Frontal cortex (tissue), 4 donors: ENCODE data around the gene NCOA1. TPM values are rescaled to one million over a fixed set of nuclear protein-coding genes. Genes with fewer than 3 reads are reported as not detected.
"Not testable (repeated sequence)": the region's sequence is repeated elsewhere in the genome, so short reads cannot be mapped to it uniquely, and the experiment has no call there.

Source experiments
- DNase-seq, 2 donors: peaks; one replicate each; pipeline ENCODE4 v3.0.0; 2012; ENCODE audit warnings: low spot score in 2 of 2
- FAIRE-seq: peaks from 2 replicates; lab custom pipeline; 2012; peaks lifted over from hg19 to GRCh38; lab: Jason Lieb, UNC
- total RNA-seq: library from RNA; depleted of rRNA; stranded (reverse); fragments of >200 nt; gene quantifications from one replicate; pipeline ENCODE4 v1.2.3, GENCODE V29; 2014
- donor health status: control.
- donor health status: control.
- donor health status: control.

The NCOA1 gene
- total RNA-seq, 1 donor from 2014 or later = 150 TPM

DNA sequence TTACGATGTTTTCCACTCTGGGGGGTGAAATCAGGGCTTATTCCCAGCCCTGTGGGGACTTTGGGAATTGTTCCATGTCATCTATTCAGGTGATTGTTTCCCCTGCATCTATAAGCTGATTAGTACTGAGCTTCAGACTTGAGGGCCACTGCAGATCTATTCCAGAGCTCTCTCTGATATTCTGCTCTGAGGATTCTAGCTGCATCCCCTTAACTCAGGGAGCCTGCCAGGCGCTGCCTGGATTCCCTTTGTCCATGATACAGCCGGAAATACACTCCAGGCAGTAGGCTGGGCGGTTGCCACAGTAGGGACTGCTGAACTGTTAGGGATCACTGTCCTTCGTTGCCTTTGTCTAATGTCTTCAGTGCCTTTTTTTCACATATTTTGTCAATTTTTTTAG, 270.8 kb downstream of the NCOA1 start:
- no peak for FAIRE-seq
- DNase-seq = no peak

- DNase-seq = no peak
- FAIRE-seq = no peak
Observed at GRCh38 chr2:24762518-24762917, 271.5 kb downstream of the NCOA1 start.

- no peak for DNase-seq
- no peak for FAIRE-seq
Observed at GRCh38 chr2:24763843-24764242, 272.8 kb downstream of the NCOA1 start.

DNA sequence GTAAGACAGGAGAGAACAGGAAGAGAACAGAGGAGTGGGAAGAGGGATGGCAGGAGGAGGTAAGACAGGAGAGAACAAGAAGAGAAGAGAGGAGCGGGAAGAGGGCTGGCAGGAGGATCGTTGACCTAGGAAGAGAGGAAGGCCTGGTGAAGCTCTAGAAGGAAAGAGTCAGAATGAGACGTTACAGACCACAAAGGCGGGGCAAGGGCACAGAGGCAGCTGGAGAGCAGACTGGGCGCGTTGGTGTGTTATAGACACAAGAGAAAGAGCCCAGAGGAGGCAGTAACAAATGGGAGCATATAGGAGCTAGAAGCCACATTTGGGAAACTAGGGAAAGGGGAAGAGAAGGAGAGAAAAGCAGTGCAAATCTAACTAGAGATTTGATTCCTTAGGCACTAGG, 275.6 kb downstream of the NCOA1 start:
- FAIRE-seq (no peak), DNase-seq (no peak)

DNA sequence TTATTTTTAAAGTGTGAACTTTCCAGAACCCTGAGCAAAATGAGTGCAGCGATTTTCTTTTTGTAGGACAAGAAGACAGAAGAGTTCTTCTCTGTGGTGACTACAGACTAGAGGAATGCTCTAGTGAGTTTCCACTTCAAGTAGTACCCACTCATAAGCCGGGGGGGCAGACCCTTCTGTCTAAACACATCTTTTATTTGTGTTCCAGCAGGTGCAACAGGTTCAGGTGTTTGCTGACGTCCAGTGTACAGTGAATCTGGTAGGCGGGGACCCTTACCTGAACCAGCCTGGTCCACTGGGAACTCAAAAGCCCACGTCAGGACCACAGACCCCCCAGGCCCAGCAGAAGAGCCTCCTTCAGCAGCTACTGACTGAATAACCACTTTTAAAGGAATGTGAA, 277.0 kb downstream of the NCOA1 start:
- FAIRE-seq (no peak), DNase-seq (no peak)

DNA sequence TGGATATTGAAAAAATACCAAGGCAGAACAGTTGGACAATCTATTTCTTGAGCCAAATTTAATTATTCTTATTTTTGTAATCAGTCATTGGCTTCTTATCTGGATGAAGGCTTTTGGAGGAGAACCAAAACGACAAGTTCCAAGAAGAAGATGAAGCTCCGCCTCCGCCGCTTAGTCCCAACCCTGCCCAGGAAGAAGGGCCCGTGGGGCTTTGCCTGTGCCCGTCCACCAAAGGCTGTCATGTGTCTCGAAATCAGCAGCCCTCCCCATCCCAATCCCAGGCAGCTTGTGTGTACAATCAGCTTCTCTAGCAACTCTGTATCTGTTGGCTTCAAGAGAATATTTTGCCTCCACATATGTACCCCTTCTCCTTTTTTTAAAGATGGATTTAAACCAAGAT, 277.5 kb downstream of the NCOA1 start:
- DNase-seq (no peak), FAIRE-seq (no peak)

- FAIRE-seq (no peak), DNase-seq (no peak)
Observed at GRCh38 chr2:24771061-24771460, 280.0 kb downstream of the NCOA1 start.

DNA sequence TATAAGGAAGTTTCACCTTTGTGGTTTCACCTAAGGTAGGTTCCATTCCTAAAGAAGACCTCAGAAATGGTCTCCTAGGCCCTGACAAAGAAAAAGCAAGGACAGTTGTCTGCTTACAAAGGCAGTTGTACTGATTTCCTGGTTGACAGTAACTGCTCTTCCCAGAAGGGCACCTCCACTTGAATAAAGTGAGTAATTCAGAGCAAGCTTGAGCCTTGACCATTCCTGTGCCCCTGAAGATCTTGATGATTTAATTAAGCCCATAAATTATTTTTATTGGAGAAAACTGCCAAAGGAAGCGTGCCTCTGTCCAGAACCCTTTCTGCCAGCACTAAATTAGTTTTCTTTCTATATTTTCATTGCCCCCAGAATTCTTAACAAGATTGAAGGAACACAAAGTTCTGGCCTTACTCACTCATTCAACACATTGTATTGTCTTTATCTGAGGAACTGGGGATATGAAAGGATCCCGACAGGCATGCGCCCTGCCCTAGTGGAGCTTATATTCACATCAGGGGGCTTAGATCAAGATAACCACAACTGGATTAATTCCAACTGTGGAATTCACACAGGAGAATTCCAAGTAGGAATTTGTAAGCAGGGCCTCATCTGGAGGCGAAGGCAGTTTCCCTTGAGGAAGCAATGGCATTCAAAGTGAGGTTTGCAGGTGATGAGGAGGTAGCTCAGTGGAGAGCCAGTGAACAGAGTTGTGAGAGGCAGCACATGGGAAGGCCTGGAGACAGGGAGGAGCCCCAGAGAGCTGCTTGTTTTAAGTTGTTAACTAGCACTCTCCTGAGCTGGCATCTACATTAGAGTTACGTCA, 280.9 kb downstream of the NCOA1 start:
- DNase-seq = no peak

GRCh38 chr2:24774373-24774772, 283.3 kb downstream of the NCOA1 start:
- FAIRE-seq = no peak
- DNase-seq = no peak

More for the DNA sequence above, 280.9 kb downstream of the NCOA1 start:
- FAIRE-seq = no peak

DNA sequence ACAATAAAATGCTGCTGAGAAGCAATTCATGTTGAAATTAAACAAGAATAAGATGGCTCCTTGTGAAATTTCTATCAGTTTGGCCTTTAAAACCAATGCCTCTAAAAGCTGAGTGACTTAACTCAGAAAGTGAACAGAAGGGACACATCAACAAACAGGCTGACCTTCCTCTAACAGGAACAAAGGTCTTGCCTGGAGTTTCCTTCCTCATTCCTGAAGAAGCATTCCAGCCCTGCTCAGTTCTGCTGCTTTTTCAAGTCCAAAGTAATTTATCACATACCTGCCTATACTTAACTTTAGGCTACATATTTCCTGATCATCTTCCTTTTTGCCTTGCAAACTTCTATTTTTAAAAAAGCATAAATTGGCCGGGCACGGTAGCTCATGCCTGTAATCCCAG, 288.1 kb downstream of the NCOA1 start:
- FAIRE-seq (no peak), DNase-seq (no peak)

DNA sequence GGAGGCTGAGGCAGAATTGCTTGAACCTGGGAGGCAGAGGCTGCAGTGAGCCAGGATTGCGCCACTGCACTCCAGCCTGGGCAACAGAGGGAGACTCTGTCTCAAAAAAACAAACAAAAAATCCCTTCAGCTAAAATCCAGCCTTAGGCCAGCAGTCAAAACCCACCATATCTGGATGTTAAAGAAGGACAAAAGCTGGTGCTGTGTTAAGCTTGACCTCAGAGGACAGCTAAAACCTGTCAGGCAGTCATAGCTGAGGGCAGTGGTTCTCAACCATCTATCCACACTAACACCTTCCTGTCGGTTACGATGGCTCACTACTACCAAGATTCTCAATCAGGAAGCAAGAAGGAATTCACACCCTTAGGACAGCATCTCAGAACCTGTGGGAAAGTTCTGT, 292.6 kb downstream of the NCOA1 start:
- FAIRE-seq = no peak
- DNase-seq = no peak

DNA sequence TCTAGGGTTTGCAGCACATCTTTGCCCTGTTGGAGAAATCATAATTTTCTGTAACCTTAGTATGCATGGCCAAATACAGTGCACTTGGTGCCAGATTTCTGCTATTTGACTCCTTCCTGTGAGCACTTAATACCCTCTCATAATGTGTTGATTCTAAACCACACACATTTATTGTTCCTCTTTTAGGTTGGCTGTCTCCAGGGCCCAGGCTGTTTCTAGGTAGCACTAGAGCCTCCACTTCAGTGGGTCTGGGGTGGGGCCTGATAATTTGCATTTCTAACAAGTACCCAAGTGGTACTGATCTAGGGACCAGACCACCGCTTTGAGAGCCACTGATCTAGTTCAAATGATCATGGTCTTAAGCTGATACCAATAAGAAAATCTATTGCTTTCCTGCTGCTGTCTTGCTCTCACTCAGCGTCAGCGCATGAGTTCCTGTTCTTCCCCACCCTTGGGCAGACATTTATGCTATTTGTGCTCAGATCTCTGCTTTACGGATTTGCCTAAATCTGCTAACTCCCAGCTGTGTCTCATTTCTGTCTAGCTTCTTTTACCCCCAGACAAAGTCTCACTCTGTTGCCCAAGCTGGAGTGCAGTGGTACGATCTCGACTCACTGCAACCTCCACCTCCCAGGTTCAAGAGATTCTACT, 294.7 kb downstream of the NCOA1 start:
- FAIRE-seq (no peak), DNase-seq (no peak)

GRCh38 chr2:24787532-24787931, 296.5 kb downstream of the NCOA1 start:
- DNase-seq (no peak), FAIRE-seq (no peak)

- DNase-seq = no peak
- FAIRE-seq = no peak
Observed at GRCh38 chr2:24788816-24789215, 297.8 kb downstream of the NCOA1 start.

DNA sequence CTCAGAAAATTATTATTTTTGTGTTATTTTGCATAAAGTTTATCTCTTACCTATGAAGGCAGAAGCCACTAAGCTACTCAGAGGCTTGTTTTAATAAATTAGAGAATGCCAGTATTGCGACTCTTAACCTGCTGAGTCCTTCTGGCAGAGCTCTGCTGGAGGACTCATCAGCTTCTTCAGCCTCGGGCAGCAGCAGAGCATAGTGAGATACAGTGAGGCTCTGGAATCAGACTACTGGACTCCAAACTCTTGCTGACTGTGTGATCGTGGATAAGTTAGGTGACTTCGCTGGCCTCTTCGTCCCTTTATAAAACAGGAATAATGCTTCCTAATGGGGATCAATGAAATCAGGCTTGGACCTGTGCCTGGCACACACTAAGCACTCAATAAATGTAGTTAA, 300.4 kb downstream of the NCOA1 start:
- no peak for FAIRE-seq
- no peak for DNase-seq

DNA sequence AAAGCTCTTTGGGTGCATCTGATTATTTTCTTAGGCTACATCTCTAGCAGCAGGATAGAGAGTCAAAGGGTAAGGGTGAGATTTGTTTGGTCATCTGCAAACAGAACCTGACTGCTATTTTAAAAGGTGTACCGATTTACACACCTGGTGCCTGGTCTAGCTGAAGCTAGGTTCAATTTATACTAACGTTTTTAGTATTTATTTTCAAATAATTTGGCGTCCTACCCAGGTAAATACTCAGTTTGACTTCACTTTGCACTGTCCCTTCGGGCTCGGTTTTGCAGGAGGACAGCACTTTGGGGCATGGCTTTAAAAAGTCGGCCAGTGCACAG, 301.5 kb downstream of the NCOA1 start:
- FAIRE-seq = no peak
- no peak for DNase-seq

DNA sequence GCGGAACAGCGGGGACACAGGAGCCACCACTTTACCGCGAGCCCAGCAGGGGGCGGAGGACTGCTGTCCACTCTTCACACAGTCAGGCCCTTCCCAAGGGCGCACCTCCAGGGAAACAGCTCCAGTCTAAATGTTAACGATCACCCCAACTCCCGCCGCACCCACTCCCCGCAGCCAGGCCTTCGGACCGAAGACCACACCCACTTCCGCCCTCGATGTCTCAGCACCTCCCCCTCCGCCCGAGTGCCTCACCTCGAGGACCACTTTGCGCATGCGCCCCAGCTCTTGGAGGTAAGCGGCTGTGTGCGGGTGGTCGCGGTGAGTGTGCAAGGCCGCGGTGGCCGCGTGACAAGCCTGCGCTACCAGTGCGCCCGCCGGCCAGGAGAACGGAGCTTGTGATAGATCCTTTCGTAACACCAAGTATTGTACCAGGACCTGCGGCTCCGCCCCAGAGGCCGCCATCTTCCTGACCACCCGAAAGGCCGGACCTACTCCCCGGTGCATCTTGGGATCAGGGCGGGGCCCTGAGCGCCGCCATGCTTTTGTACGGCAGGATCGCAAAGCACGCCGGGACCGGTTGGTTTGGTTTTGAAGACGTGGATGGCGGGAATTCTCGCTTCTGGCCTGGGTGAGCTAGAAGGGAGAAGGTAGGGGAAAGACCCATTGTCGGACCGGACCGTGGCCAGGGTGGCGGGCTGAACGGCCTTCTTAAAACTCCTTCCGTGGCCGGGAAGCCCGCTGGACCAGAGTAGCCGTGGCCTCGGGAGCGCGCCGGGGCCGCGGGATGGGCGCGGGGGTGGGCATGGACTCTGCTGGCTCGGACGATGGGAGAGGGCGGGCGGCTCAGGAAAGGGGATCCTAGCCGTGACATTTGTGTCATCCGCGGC, 302.1 kb downstream of the NCOA1 start, which contains the start of the genes CENPO and PTRHD1:
Gene CENPO (plus strand): TSS at position 552 of the 887 bp plus-strand sequence. CDS start 495 bp downstream, outside the sequence.
Gene PTRHD1 (minus strand): TSS at position 518 of the 887 bp plus-strand sequence. CDS start 14 bp downstream, at position 504.
- FAIRE-seq = no peak

DNA sequence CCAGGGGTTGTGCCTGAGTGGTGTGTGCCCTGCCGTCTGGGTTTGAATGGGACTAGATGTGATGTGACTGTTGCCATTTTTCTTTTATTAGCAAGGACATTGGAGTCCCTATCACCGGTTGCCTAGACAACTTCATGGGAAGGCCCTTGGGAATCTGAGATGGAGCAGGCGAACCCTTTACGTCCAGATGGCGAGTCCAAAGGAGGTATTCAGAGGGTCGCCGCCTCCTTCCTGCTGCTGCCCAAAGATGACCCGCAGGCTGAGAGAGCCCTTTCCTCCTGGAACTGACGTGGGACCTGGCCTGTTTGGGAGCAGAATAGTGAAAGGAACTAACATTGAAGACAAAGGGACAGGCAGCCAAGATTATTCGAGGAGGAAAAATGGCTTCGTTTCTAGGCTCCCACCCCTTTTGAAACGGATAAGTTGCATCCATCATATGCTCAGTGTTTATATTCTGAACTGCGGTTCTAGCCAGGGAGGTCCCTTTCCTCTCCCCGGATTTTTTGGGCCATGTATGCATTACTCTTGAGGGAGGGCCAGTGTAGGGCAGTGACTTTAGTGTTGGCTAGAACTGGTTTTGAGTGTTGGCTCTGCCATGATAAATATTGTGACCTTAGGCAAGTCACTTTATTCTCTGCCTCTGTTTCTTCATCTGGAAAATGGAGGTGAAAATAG, 302.8 kb downstream of the NCOA1 start:
- DNase-seq (no peak), FAIRE-seq (no peak)

More for the DNA sequence above, 302.1 kb downstream of the NCOA1 start, which contains the start of the genes CENPO and PTRHD1:
- DNase-seq = peak; percentile 92

GRCh38 chr2:24797644-24798043, 306.6 kb downstream of the NCOA1 start:
- FAIRE-seq (no peak), DNase-seq (no peak)

- not testable (repeated sequence) for DNase-seq, FAIRE-seq
Observed at GRCh38 chr2:24800487-24800886, 309.4 kb downstream of the NCOA1 start.
